ENCODE measurements around the gene NKAIN2.

The NKAIN2 gene

GRCh38 chr6:124567401-124567800 is 763.7 kb downstream of the NKAIN2 start:
- no peak for DNase-seq (ENCODE audit: low read depth in 2 of 2)

- no peak for DNase-seq (ENCODE audit: low read depth in 2 of 2)
These were observed 770.3 kb downstream of the NKAIN2 start for GRCh38 chr6:124573953-124574352.

GRCh38 chr6:124577734-124578281 is 774.1 kb downstream of the NKAIN2 start:
- DNase-seq (ENCODE audit: low read depth in 2 of 2): no peak

GRCh38 chr6:124590001-124590400 is 786.3 kb downstream of the NKAIN2 start:
- DNase-seq (ENCODE audit: low read depth in 2 of 2): no peak

GRCh38 chr6:124599656-124600055 is 796.0 kb downstream of the NKAIN2 start:
- no peak for DNase-seq (ENCODE audit: low read depth in 2 of 2)

GRCh38 chr6:124604719-124605118 is 801.1 kb downstream of the NKAIN2 start:
- no peak for DNase-seq (ENCODE audit: low read depth in 2 of 2)

GRCh38 chr6:124607119-124607627 is 803.5 kb downstream of the NKAIN2 start:
- no peak for DNase-seq (ENCODE audit: low read depth in 2 of 2)

GRCh38 chr6:124613031-124613430 is 809.4 kb downstream of the NKAIN2 start:
- DNase-seq (ENCODE audit: low read depth in 2 of 2): no peak

GRCh38 chr6:124622351-124622750 is 818.7 kb downstream of the NKAIN2 start:
- no peak for DNase-seq (ENCODE audit: low read depth in 2 of 2)

- DNase-seq (ENCODE audit: low read depth in 2 of 2): no peak
These were observed 830.0 kb downstream of the NKAIN2 start for GRCh38 chr6:124633655-124634054.

- DNase-seq (ENCODE audit: low read depth in 2 of 2): no peak
These were observed 836.8 kb downstream of the NKAIN2 start for GRCh38 chr6:124640432-124640831.

GRCh38 chr6:124655866-124656265 is 852.2 kb downstream of the NKAIN2 start:
- no peak for DNase-seq (ENCODE audit: low read depth in 2 of 2)

- DNase-seq (ENCODE audit: low read depth in 2 of 2): no peak
These were observed 854.4 kb downstream of the NKAIN2 start for GRCh38 chr6:124658053-124658452.

GRCh38 chr6:124659427-124659826 is 855.8 kb downstream of the NKAIN2 start:
- no peak for DNase-seq (ENCODE audit: low read depth in 2 of 2)

- no peak for DNase-seq (ENCODE audit: low read depth in 2 of 2)
These were observed 856.5 kb downstream of the NKAIN2 start for GRCh38 chr6:124660185-124660584.

GRCh38 chr6:124661097-124661661 is 857.5 kb downstream of the NKAIN2 start:
- DNase-seq (ENCODE audit: low read depth in 2 of 2): no peak

GRCh38 chr6:124668028-124668427 is 864.4 kb downstream of the NKAIN2 start:
- DNase-seq (ENCODE audit: low read depth in 2 of 2): no peak

- DNase-seq (ENCODE audit: low read depth in 2 of 2): no peak
These were observed 866.2 kb downstream of the NKAIN2 start for GRCh38 chr6:124669713-124670480.

- DNase-seq (ENCODE audit: low read depth in 2 of 2): no peak
These were observed 867.1 kb downstream of the NKAIN2 start for GRCh38 chr6:124670801-124671200.

- no peak for DNase-seq (ENCODE audit: low read depth in 2 of 2)
These were observed 867.7 kb downstream of the NKAIN2 start for GRCh38 chr6:124671324-124671723.

- DNase-seq (ENCODE audit: low read depth in 2 of 2): no peak
These were observed 870.4 kb downstream of the NKAIN2 start for GRCh38 chr6:124674042-124674441.

- no peak for DNase-seq (ENCODE audit: low read depth in 2 of 2)
These were observed 872.4 kb downstream of the NKAIN2 start for GRCh38 chr6:124676033-124676432.

- no peak for DNase-seq (ENCODE audit: low read depth in 2 of 2)
These were observed 874.2 kb downstream of the NKAIN2 start for GRCh38 chr6:124677874-124678273.
